Stimulated activated CD8-positive, alpha-beta memory T cell treated with anti-CD3 and anti-CD28 coated beads, Interleukin-15, amount 100 ng/mL, for 4 hours (primary cell): ENCODE measurements around the gene SNRPA.
"Not testable (repeated sequence)": the region's sequence is repeated elsewhere in the genome, so short reads cannot be mapped to it uniquely, and the experiment has no call there.

ENCODE experiments used
- DNase-seq, 2 donors: peaks; one replicate each; pipeline ENCODE4 v3.0.0-alpha.2; 2020; ENCODE audit warnings: low read depth in 2 of 2

Gene SNRPA

GRCh38 chr19:40721936-40722661 lies 28.9 kb upstream of the SNRPA start:
- DNase-seq, result no peak

DNA sequence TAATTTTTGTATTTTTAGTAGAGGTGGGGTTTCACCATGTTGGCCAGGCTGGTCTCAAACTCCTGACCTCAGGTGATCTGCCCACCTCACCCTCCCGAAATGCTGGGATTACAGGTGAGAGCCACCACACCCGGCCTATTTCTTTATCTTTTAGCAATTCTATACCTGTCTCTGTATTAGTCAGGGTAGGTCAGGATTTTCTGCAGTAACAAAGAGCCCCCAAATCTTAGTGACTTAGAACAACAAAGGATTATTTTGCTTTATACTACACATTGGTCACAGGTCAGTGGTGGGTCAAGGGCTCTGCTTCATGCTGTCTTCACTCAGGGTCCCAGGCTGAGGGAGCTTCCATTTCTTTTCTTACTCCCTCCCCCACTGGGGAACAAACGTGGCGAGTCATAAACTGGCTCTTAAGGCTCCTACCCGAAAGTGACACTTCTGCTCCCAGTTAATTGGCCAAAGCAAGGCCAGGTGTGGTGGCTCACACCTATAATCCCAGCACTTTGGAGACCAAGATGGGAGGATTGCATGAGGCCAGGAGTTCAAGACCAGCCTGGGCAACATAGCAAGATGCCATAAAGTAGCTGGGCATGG lies 27.2 kb upstream of the SNRPA start:
- DNase-seq, result no peak

DNA sequence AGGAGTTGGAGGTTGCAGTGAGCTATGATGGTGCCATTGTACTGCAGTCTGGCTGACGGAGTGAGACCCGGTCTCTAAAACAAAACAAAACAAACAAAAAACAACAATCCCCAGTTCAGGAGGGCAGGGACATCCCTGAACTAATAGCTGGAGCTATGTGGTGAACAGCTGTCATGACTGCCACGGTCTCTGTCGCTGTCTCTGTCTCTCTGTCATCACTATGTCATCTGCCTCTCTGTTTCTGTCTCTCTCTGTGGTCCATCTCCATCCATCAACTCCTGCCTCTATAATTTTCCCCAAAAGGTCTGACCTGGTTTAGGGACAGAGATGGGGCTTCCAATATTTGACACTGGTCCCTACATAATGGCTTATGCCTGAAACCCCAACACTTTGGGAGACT lies 26.7 kb upstream of the SNRPA start:
- no peak for DNase-seq

DNA sequence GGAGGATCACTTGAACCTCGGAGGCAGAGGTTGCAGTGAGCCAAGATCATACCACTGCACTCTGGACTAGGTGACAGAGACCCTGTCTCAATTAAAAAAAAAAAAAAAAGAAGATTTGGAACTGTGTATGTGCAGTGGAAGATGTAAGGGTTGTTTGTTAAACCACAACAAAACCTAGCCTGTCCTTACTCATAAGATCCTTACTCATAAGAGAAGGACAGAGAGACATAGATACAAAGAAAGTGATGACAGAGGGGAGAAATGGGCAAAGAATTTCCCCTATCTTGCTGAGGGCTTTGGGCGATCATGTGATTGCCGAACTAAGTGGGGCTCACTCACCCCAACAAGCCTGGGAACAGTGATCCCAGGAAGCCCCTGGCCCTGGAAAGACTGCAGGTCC lies 26.1 kb upstream of the SNRPA start:
- DNase-seq, result no peak

DNA sequence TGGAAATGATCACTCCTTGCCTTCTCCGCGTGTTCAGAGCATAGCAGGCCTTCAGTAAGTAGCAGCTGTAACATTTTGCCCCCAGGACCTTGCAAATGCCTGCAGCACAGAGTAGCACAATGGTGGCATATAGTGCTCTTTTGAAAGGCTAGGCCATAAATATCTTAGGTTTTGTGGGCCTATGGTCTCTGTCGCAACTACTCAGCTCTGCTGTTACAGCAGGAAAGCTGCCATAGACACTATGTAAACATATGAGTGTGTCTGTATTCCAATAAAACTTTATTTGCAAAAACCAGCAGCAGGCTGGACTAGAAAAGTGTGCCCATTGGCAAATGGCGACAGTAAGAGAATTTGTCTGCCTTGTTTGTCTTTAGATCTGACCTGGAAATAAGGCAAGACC lies 24.7 kb upstream of the SNRPA start:
- DNase-seq, result no peak

GRCh38 chr19:40730065-40730464 lies 20.9 kb upstream of the SNRPA start:
- DNase-seq, result not testable (repeated sequence)

GRCh38 chr19:40732304-40732703 lies 18.7 kb upstream of the SNRPA start:
- not testable (repeated sequence) for DNase-seq

DNA sequence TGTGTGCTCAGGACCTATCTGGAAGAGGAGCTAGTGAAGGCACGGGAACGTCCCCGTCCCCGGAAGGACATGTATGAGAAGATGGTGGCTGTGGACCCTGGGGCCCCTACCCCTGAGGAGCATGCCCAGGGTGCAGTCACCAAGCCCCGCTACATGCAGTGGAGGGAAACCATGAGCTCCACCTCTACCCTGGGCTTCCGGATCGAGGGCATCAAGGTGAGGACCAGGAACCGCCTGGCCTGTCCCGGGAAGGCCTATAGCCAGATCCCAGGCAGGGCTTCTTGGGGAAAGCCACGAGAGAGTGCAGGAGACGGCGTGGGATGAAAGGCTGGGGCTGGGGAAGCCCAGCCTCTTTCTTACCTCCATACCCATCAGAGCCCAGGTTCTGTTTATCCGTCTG lies 17.9 kb upstream of the SNRPA start:
- no peak for DNase-seq

GRCh38 chr19:40735013-40735771 lies 15.8 kb upstream of the SNRPA start:
- DNase-seq, result no peak

DNA sequence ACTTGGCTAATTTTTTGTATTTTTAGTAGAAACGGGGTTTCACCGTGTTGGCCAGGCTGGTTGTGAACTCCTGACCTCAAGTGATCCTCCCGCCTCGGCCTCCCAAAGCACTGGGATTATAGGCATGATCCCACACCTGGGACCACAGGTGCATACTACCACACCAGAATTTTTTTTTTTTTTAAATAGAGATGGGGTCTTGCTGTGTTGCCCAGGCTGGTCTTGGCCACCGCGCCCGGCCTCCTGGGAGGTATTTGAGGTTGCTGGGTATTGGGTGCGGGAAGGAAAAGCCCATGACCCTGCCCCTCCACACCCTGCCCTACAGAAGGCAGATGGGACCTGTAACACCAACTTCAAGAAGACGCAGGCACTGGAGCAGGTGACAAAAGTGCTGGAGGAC lies 14.3 kb upstream of the SNRPA start:
- DNase-seq, result no peak

DNA sequence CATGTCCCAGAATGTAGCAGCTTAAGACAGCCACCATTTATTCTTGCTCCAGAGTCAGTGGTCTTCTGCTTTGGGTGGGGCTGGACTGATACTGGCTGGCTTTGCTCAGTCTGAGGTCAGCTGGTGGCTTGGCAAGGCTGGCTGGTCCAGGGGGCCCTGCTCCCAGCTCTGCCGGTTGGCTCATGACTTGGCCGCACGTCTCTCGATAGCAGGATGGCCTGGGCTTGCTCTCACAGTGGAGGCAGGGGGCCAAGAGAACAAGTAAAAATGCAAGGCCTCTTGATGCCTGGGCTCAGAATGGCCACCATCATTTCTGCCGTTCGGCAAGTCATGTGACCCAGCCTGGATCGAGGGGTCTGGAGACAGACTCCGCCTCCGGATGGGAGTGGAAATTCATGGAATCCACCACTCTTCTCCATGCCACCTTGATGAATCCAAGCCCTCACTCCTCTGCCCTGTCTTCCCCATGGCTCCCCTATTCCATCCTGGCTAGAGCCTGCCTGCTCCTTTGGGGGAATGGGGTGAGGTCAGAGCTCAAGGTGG lies 13.8 kb upstream of the SNRPA start:
- DNase-seq, result no peak

DNA sequence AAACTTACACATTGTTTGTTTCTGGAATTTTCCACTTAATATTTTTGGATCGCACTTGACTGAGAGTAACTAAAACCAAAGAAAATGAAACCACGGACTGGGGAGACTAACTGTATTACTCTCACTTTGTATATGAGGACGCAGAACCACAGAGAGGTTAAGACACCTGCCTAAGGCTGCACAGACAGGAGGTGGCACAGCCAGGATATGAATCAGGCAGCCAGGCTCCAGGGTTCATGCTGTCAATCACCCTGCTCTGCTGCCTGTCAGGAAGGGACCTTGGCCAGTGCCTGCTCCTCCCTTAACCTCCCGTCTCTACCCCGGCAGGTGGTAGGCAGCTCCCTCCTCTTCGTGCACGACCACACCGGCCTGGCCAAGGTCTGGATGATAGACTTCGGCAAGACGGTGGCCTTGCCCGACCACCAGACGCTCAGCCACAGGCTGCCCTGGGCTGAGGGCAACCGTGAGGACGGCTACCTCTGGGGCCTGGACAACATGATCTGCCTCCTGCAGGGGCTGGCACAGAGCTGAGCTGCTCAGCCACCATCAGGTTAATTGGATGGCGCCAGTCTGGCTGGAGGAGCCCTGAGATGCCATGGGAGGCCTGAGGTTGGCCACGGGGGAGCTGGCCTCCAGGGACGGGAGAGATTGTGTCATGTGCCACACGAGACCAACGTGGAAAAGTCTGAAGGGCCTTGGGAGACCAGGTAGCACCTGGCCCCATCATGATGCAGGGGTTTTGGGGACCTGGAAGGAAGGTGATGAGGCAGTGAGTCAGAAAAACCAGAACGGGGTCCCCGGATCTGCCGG lies 11.8 kb upstream of the SNRPA start:
- DNase-seq, result no peak

DNA sequence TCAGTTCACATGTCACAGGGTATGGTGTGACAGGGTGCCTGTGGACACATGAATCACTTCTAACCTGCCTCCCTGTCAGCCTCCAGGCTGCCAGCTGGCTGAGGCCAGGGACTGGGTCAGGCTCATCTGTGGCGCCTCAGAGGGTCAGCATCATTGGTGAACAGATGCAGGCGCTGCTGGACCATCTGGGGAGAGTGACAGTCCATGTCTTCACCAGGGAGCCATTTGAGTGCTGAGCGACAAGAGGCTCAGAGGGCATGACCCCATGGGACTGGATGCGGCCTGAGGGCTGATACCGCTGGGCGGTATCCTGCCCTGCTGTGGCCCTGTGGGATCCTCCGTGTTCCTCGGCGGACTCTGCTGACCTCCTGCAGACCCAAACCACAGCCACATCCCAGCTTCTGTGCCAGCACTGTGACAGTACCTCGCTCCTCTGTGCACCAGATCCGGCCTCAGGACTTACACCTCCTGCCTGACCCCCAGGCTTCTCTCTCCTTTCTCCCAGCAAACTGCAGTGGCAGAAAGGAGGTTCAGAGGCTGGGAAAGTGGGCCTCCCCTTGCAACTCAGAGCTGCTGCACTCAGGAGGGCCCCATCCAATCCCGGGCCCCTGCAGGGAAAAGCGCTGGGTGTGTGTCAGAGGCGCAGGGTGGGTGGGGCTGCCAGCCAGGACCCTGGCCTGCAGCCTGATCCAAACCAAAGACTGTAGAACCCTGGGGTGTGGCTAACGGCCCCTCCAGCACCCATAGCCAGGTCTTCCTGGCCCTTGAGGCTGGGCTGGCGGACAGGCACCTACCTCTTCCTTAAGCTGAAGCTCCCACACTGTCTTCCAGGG lies 10.9 kb upstream of the SNRPA start:
- DNase-seq, result no peak

DNA sequence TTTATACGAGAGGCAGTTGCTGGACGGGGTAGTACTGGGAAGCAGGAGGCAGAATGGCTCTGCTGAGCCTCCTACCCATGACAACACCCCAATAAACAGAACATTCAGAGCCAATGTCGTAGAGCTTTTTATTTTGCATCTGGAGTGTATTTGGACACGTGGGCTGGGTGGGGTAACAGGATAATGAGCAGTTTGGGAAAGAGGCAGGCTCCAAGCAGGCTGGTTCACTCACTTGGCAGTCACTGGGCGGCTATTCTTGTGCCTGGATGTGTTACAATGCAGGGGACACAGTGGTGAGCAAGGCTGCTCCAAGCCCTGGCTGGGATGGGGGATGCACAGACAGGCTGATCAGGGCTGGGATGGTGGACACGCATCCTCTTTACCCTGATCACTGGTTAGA lies 10.3 kb upstream of the SNRPA start:
- DNase-seq, result no peak

DNA sequence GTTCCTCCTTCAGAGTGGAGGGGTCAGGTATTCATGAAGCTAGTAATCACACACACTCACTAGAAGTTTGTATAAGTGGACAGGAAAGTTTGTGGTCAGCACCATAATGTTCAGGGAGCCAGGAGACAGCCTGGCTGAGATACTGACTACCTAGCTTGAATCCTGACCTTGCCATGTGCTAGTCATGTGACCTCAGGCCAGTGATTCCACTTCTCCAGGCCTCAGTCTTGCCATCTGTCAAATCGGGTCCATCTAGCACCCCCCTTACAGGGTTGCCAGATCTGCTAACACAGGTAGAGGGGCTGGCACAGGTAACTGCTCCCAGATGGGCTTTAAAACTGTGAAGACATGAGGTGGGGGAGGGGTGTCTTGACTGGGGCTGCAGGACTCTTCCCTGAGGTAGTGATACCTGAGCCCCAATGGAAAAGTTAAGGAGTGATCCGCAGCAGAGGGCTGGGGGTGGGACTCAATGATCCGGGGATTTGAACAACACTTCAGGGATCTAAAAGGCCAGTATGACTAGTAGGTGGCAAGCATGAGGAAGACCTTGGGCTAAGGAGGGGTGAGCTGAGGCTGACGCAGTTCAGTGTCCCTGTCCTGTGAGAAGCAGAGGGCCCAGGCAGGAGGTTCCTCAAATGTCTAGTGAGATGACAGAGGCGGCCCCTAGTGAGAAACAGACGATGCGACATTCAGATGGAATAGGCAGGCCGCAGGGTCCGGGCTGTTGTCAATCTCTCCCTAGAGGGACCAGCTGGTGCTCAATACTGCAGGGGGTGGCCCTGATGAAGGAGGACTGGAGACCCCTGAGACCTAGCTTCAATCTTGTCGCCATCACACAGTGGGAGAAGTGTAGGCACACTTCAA lies 9.2 kb upstream of the SNRPA start:
- DNase-seq, result no peak

- no peak for DNase-seq
These were observed 8.5 kb upstream of the SNRPA start for GRCh38 chr19:40742477-40742876.

- no peak for DNase-seq
These were observed 8.1 kb upstream of the SNRPA start for GRCh38 chr19:40742886-40743285.

DNA sequence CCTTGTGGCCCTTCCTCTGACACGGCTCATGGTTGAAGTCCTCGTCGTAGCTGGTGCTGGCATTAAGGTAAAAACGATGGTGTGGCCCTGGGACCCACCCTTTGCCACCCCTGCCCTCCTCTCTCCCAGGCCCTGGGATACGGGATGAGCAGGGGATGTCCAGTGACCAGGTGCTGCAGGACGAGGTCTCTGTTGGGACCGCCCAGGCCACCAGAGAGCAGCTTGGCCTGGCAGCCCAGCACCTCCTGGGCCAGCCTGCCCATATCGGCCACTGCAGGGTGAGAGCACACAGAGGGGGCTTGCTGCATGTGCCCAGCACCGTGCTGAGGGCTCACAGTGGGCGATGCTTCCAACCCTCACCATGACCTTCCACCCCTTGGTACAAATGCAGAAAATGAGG lies 7.1 kb upstream of the SNRPA start:
- no peak for DNase-seq

GRCh38 chr19:40744554-40745401 lies 6.2 kb upstream of the SNRPA start:
- DNase-seq, result no peak
